GM19023 (cell line): ENCODE data around the gene OXSR1.
"Not testable (repeated sequence)": the region's sequence is repeated elsewhere in the genome, so short reads cannot be mapped to it uniquely, and the experiment has no call there.

Source experiments
- ATAC-seq: cut with Tn5 transposase; IDR thresholded peaks from one replicate; pipeline ENCODE4 v1.9.1; 2021; ENCODE audit warnings: mild to moderate bottlenecking, moderate library complexity; ENCODE audit not compliant: unreplicated experiment

OXSR1 gene

DNA sequence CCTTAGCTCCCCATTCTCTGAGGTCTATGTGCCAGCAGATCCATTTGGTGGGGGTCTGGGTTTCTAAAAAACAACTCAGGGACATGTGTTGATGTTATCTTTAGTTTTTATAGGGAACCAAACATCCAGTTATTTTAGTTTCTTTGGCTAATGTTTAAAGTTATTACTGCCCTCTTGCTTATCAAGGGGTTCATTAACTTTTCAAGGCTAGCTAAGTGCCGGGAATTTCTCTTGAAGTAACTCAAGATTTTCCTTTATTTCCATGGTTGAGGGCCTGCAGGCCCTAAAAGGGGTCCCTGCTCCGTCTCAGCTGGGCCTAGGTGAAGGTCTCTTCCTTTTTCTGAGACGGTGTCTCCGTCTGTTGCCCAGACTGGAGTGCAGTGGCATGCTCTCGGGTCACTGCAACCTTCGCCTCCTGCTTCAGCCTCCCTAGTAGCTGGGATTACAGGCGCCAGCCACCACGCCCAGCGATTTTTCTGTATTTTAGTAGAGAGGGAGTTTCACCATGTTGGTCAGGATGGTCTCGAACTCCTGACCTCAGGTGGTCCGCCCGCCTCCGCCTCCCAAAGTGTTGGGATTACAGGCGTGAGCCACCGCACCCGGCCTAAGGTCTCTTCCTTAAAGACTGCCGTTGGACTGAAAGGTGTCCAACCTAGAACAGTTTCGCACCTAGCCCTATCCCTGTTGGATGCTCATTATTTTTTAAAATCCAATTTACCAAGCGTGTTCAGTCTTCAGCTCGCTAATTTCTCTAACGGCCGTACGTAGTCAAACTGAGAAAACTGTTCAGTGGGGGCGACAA, 1.3 kb upstream of the OXSR1 start:
- no peak for ATAC-seq

GRCh38 chr3:38164643-38164951, 740 bp upstream of the OXSR1 start:
- peak; percentile 17 for ATAC-seq

GRCh38 chr3:38165722-38166387, 518 bp downstream of the OXSR1 start:
- no peak for ATAC-seq

- no peak for ATAC-seq
These were observed 2.3 kb downstream of the OXSR1 start for GRCh38 chr3:38167591-38167990.

GRCh38 chr3:38168151-38169026, 3.1 kb downstream of the OXSR1 start:
- ATAC-seq = no peak

DNA sequence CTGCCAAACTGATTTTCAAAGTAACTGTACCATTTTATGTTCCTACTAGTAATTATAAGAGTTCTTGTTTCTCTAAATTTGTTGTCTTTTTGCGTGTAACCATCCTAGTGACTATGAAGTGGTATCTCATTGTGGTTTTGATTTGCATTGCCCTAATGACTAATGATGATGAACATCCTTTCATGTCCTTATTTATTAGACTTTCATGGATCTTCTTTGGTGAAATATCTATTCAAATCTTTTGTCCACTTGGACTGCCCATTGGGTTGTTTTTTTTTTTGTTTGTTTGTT, 3.6 kb downstream of the OXSR1 start:
- no peak for ATAC-seq

GRCh38 chr3:38170722-38171121, 5.4 kb downstream of the OXSR1 start:
- ATAC-seq = no peak

GRCh38 chr3:38171622-38172021, 6.3 kb downstream of the OXSR1 start:
- no peak for ATAC-seq

GRCh38 chr3:38173834-38174418, 8.6 kb downstream of the OXSR1 start:
- peak; percentile 38 for ATAC-seq

DNA sequence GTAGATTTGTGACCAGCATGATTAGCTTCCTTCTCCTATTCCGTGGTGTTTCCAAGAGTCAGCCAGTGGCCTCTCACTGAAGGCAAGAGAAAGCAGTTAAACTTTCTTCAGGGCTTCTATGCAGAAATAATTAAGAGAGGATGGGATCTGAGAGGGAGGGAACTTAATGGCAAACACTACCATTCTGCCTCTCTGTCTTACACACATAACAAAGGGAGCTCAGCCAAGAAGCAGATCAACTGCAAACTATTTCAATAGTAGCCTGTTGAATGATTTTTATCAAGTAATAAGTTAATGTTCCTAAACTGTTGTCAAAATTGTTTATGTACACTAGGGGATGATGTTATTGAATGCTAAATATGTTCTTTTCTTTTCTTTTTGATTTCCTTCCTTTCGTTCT, 11.8 kb downstream of the OXSR1 start:
- ATAC-seq = no peak

DNA sequence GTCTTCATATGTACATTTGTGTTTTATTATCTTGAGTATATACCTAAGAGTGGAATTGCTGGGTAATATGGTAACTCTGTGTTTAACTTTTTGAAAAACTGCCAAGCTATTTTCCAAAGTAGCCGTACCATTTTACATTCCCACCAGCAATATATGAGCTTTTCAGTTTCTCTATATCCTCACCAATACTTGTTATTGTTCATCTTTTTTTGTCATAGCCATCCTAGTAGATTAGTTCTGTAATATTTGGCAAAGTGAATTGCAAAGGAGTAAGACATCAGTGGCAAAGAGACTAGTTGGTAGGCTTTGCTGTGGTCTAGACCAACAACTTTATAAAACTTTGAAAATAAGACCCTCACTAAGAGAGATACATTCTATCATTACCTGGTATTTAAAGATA, 21.4 kb downstream of the OXSR1 start:
- ATAC-seq = no peak

- no peak for ATAC-seq
These were observed 25.1 kb downstream of the OXSR1 start for GRCh38 chr3:38190481-38190881.

DNA sequence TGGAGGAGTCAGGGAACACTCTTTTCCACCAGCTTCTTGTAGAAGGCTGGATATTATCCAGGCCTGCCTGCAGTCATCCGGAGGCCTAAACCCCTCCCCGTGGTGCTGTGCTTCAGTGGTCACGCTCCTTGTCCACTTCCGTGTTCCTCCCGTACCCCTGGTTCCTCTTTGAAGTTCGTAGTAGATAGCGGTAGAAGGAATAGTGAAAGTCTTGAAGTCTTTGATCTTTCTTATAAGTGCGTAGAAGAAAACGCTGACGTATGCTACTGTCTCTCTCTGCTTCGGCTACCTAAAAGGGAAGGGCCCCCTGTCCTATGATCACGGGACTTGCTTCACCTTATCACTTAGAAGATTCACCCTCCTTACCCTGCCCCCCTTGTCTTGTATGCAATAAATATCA, 37.6 kb downstream of the OXSR1 start:
- ATAC-seq = not testable (repeated sequence)

GRCh38 chr3:38203690-38204089, 38.4 kb downstream of the OXSR1 start:
- ATAC-seq = no peak

DNA sequence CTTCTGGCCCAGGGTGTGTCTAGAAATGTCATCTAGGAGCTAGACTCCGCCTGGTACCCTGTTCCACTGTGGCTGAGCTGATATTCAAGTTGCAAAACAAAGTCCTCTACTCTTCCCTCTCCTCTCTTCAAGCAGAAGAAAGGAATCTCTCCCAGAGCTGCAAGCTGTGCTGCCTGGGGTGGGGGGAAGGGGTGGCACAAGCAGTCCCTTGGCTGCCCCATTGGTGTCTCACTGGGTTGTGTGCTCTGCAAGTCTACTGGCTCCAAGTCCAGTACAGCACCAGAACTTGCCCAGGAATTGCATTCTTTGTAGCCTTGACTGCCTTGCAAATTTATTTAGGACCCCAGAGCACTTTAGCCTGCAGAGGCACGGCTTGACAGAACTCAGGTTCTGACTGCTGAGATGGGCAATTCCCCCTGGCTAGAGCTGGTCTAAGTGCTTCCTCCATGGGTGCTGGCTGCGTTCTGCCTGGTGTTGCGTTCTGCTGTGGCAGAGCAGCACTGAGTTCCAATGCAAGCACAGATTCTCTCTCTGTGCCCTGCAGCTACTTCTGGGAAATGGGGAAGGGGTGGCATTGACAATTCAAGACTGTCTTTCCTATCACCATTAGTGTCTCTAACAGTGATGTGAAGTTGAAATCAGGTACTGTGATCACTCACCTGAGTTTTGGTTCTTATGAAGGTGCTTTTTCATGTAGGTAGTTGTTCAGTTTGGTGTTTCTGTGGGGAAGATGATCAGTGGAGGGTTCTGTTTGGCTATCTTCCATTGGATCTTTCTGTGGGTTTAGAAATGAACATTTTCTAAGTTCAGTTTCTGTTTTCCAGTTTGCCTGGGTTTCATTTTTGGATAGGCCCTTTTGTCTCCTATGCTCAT, 39.5 kb downstream of the OXSR1 start:
- ATAC-seq = no peak

DNA sequence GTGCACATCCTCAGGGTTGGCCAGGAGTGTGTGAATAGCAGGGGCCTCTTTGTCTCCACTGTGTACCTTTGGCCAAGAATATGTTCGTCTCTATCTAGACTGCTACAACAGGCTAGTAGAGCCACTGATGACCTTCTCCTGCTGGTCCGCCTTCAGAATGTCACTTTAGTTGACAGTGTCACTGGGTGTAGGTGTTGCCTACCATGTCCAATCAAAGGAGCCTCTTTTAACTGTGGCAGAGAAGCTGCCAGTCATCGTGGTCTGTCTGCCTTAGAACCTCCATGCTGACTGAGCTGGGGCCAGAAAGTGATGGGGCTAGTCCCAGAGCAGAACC, 40.1 kb downstream of the OXSR1 start:
- ATAC-seq = no peak

DNA sequence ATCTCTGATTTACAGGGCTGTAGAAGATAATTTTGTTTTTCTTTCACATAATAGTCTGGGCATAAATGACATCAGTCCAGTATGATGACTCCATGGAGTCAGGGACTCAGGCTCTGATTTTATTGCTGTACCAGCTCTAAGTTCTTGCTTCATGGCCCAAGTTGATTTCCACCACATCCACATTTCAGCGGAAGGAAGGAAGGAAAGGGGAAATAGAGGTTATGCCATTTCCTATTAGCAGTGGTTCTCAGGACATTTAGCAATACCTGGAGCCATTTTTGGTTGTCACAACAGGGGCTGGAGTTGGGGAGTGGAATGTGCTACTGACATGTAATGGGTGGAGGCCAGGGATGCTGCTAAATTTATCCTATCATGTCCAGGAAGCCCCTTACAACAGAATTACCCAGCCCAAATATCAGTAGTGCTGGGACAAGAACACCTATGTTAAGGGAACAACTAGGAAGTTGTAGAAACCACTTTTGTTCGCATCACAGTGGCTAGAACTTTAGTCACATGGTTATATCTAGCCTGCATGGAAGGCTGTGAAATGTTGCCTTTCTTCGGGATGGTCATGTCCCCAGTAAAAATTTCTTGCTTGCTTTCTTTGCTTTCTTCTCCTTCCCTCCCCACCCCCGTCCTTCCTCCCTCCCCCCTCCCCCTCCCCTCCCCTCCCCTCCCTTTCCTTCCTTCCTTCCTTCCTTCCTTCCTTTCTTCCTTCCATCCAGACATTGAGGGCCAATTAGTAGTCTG, 42.1 kb downstream of the OXSR1 start:
- no peak for ATAC-seq

- peak; percentile 77 for ATAC-seq
These were observed 44.9 kb downstream of the OXSR1 start for GRCh38 chr3:38210141-38210757.

- no peak for ATAC-seq
These were observed 46.8 kb downstream of the OXSR1 start for GRCh38 chr3:38212141-38212540.

- ATAC-seq = no peak
These were observed 49.2 kb downstream of the OXSR1 start for GRCh38 chr3:38214560-38214959.
